Thoracic aorta (tissue), 2 donors: ENCODE data around the gene KCNIP4. TPM values are rescaled to one million over a fixed set of nuclear protein-coding genes. Genes with fewer than 3 reads are reported as not detected.

Experiments
- ATAC-seq: fragments of 150-250 bp; one replicate; pipeline ENCODE4 v1.8.0; 2017; ENCODE audit warnings: low read depth; ENCODE audit not compliant: insufficient number of reproducible peaks, low FRiP score
- DNase-seq: peaks from one replicate; pipeline ENCODE4 v3.0.0-alpha.2; 2020; ENCODE audit warnings: low spot score
- H3K27ac ChIP-seq, 2 donors: fragments of 200-600 bp; sonication (generic); 1 replicate in 1 of 2; 2 replicates in 1 of 2; pipeline ENCODE4 v1.5.1; 2016; ENCODE audit warnings: mild to moderate bottlenecking in 2 of 2, moderate library complexity in 2 of 2
- H3K27me3 ChIP-seq: fragments of 200-600 bp; sonication (generic); replicated peaks from 2 replicates; pipeline ENCODE4 v1.6.0; 2016; ENCODE audit warnings: mild to moderate bottlenecking; ENCODE audit not compliant: insufficient read depth
- H3K36me3 ChIP-seq: fragments of 200-600 bp; sonication (generic); one replicate; pipeline ENCODE4 v1.5.1; 2016
- H3K4me1 ChIP-seq, 2 donors: fragments of 200-600 bp; sonication (generic); 1 replicate in 1 of 2; 2 replicates in 1 of 2; pipeline versions ENCODE4 v1.5.1 to v1.6.0; 2016; ENCODE audit warnings: low read depth in 2 of 2, mild to moderate bottlenecking in 1 of 2; ENCODE audit not compliant: control insufficient read depth in 1 of 2
- H3K4me3 ChIP-seq: fragments of 200-600 bp; sonication (generic); 2 replicates; pipeline ENCODE4 v1.5.1; 2016; ENCODE audit warnings: mild to moderate bottlenecking
- H3K9me3 ChIP-seq: fragments of 200-600 bp; sonication (generic); 2 replicates; pipeline ENCODE4 v1.5.1; 2016
- total RNA-seq, 2 donors: library from RNA; depleted of rRNA; stranded (reverse); fragments of >200 nt; gene quantifications; one replicate each; pipeline versions ENCODE4 v1.1.0 to v1.2.3, GENCODE V29; 2016
- TF ChIP-seq, protein P1 (sequence below): fragments of 200-600 bp; sonication (generic); IDR thresholded peaks from one replicate; pipeline ENCODE4 v1.5.1; 2019; ENCODE audit warnings: antibody characterized with exemption

KCNIP4 gene
- total RNA-seq, 2 donors from 2014 or later, result not detected

DNA sequence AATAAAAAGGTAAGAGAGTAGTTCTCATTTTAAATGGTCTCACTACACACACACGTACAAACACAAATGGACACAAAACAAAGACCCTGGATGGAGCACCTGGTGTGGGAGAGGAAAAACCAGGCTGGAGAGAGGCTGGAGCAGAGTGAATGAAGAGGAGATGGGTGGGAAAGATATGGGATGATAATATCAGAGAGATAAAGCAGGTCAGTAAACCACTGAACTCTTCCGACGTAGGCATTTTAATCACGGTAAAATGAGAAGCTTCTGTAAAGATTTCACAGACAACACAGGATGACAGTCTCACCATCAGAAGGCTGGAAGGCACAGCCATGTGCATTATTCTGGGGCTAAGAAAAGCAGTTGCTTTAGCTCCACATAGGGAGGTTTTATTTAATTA is 532.8 kb downstream of the KCNIP4 start:
- no peaks in the 10 kb centered on the region for H3K27me3 ChIP-seq
- H3K9me3 ChIP-seq, result no peaks in the 10 kb centered on the region
- no peaks in the 10 kb centered on the region for H3K4me1 ChIP-seq
- DNase-seq, result no peak
- H3K36me3 ChIP-seq, result no peaks in the 10 kb centered on the region
- ATAC-seq, result no peak
- no peak overlapping the region for H3K27ac ChIP-seq
- no peak overlapping the region for H3K4me3 ChIP-seq
- TF ChIP-seq, protein P1, sequence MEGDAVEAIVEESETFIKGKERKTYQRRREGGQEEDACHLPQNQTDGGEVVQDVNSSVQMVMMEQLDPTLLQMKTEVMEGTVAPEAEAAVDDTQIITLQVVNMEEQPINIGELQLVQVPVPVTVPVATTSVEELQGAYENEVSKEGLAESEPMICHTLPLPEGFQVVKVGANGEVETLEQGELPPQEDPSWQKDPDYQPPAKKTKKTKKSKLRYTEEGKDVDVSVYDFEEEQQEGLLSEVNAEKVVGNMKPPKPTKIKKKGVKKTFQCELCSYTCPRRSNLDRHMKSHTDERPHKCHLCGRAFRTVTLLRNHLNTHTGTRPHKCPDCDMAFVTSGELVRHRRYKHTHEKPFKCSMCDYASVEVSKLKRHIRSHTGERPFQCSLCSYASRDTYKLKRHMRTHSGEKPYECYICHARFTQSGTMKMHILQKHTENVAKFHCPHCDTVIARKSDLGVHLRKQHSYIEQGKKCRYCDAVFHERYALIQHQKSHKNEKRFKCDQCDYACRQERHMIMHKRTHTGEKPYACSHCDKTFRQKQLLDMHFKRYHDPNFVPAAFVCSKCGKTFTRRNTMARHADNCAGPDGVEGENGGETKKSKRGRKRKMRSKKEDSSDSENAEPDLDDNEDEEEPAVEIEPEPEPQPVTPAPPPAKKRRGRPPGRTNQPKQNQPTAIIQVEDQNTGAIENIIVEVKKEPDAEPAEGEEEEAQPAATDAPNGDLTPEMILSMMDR, result no peak

DNA sequence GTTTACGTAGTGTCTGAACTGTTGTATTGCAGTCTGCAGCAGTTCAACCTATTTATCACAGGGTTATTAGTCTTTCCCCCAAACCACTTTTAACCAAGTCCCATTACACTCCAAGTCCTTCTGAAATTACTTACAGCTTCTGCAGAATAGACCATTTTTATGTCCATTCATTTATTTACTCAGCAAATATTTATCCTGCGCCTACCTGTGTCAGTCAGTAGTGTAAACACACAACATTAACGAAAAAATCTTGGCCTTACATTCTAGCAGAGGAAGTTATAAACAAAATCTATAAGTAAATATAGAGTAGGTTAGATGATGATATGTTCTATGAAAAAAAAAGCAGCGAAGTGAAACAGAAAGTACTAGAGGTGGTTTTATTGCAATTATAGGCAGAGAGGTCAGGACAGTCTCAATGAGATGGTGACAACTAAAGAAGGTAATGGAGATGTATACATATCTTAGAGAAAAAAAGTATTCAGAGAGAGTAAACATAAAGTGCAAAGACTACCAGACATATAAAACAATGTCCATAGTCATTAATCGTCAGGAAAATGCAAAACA is 534.7 kb downstream of the KCNIP4 start:
- TF ChIP-seq, protein P1, result no peak
- no peaks in the 10 kb centered on the region for H3K9me3 ChIP-seq
- no peak overlapping the region for H3K4me3 ChIP-seq
- no peaks in the 10 kb centered on the region for H3K4me1 ChIP-seq
- no peak overlapping the region for H3K27ac ChIP-seq
- no peaks in the 10 kb centered on the region for H3K27me3 ChIP-seq
- DNase-seq (no peak), ATAC-seq (no peak)
- no peaks in the 10 kb centered on the region for H3K36me3 ChIP-seq

DNA sequence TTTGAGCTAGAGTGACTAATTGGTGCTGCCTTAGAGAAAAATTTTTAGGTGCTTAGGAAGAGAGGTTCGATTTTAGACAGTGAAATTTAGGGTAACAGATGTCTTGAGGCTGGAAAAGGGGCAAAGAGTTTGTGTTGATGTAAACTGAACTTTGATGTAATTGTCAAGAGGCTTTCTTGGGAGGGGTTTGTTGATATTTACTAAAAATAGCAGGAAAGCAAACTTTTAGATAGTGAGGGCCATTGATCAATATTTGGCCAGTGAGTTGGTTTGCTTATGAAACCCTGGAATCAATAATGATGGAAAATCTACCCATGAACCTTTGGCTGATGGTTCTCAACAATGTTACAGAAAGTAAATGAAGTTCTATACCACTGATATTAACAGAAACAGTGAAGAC is 537.5 kb downstream of the KCNIP4 start:
- H3K27ac ChIP-seq, result no peak overlapping the region
- H3K27me3 ChIP-seq, result no peaks in the 10 kb centered on the region
- no peaks in the 10 kb centered on the region for H3K36me3 ChIP-seq
- no peaks in the 10 kb centered on the region for H3K4me1 ChIP-seq
- ATAC-seq (no peak), DNase-seq (no peak)
- no peaks in the 10 kb centered on the region for H3K9me3 ChIP-seq
- TF ChIP-seq, protein P1, result no peak
- no peak overlapping the region for H3K4me3 ChIP-seq

DNA sequence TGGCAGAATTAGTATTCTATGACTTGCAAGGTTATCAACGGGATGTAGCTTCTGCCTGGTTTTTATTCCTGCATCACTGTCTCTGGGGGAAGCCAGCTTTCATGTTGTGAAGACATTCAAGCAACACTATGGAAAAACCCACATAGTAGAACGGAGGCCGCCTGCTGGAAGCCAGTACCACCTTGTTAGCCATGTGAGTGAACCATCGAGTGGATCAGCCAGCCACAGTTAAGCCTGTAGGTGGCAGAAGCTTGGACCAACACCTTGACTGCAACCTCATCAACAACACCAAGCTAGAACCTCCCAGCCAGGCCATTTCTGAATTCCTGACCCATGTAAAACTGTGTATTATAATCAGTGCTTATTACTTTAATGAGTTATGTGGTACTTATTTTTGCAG is 538.2 kb downstream of the KCNIP4 start:
- no peaks in the 10 kb centered on the region for H3K9me3 ChIP-seq
- H3K36me3 ChIP-seq, result no peaks in the 10 kb centered on the region
- no peaks in the 10 kb centered on the region for H3K27me3 ChIP-seq
- ATAC-seq, result no peak
- no peak overlapping the region for H3K4me3 ChIP-seq
- TF ChIP-seq, protein P1, result no peak
- no peak for DNase-seq
- no peaks in the 10 kb centered on the region for H3K4me1 ChIP-seq
- no peak overlapping the region for H3K27ac ChIP-seq

DNA sequence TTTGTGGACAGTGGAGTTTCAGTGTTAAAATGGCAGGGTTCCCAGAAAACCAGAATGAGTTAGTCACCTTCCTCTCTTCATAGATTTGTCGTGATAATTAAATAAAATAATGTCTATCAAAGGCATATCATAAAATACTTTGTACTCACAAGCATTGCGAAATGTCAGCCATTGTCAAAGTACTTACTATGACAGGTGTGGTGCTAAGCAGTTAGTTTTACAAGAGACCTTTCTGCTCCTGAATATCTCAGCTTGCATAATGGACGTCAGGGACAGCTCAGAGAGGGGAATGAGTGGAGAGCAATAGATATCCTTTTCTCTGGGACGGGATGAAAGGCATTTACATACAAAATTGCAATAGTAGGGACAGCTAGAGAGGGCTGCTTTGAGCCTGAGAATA is 560.9 kb downstream of the KCNIP4 start:
- TF ChIP-seq, protein P1, result no peak
- H3K27ac ChIP-seq, result no peak overlapping the region
- no peaks in the 10 kb centered on the region for H3K27me3 ChIP-seq
- ATAC-seq (no peak), DNase-seq (no peak)
- no peaks in the 10 kb centered on the region for H3K4me1 ChIP-seq
- no peak overlapping the region for H3K4me3 ChIP-seq
- no peaks in the 10 kb centered on the region for H3K9me3 ChIP-seq
- H3K36me3 ChIP-seq, result no peaks in the 10 kb centered on the region
